Stromal cell of bone marrow (primary cell): Measurements from ENCODE around the gene PLA2G4B.
A peak's percentile ranks its signal among the peaks of the same experiment; 100 is the strongest.
"Not testable (repeated sequence)": the region's sequence is repeated elsewhere in the genome, so short reads cannot be mapped to it uniquely, and the experiment has no call there.

Experiments used
- DNase-seq: peaks from one replicate; pipeline ENCODE4 v3.0.0-alpha.2; 2012; ENCODE audit warnings: low read depth

Gene PLA2G4B

DNA sequence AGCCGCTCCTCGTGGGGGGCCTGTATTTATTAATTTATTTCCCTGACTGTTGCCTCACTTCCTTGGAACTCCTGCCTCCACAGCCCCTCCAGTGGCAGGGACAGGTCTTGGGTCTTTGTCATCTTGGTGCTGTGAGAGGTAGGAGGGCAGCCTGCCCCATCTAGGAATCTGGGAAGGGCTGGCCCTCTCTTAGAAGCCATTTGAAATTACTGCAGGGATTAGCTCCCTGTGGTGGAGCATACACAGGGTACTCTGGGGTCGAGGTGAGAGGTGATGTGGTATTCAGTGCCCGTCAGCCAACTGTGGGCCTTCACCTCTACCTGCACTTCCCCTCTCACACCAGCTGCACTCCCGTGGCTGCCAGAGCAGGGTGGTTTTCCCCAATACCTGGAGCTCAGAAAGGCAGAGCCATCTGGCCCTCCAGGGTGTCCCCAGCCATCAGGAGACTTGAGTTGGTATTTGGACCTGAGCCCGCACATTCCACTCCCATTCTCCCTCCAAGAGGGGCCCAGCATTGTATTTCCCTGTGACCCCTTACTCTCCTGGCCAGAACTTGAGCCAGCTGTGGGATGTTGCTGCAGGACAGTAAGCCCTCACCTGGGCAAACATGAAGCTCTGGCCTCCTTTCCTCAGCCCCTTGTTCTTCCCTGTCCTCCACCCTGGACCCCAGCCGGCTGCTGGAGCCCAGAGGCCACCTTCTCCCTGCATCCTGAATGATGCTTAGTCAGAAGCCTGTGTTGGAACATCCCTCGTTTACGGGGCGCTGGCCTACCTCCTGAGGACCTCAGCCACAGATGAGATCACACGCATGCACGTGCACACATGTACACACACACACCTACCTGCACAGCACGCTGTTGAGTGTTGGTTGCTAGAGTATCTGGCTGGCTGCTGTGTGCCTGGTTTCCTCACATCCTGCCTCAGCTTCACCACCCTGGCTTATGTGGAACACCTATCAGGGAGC, 12.8 kb upstream of the PLA2G4B start:
- no peak for DNase-seq

- no peak for DNase-seq
These were observed 11.3 kb upstream of the PLA2G4B start for GRCh38 chr15:41827290-41827879.

DNA sequence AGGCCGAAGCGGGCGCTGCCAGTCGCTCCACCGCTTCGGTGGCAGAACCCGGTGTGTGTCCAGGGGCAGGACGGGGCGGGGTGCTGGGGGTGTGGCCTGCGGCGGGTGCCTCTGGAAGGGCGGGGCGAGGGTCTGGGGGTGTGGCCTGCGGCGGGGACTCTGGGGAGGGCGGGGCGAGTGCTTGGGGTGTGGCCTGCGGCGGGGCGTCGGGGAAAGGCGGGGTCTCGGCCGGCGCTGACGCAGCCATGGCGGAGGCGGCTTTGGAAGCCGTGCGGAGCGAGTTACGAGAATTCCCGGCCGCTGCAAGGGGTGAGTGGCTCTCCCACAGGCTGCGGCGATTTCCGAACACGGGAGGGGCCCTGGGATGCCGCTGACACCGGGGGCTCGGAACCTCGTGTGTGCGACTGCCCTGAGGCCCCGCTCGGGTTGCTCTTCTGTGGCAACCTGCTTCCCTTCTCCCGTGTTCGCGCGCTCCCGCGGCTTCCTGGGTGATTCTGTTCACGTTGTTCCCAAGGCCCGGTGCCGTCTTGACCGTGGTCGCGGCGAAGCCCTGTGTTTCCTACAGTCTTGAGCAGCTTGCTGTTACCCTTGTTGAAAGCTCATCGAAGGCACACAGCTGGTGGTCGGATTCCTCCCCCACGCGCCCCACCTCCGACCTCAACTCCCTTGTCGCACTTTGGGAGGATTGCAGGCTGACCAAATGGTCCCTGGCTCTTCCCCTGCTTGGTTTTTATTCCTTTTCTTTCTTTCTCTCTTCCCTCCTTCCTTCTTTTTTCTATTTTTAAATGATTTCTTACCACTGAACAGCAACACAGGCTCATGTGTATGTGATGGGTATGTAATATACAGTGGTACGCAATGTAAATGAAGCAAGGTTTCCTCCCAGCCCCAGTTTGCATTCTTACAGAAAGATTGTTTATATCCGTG, 10.5 kb upstream of the PLA2G4B start, which contains the start of gene JMJD7:
JMJD7 (plus strand) TSS at position 213 of the 927 bp plus-strand sequence; CDS start at position 246, 33 bp downstream.
- DNase-seq = peak; percentile 69

DNA sequence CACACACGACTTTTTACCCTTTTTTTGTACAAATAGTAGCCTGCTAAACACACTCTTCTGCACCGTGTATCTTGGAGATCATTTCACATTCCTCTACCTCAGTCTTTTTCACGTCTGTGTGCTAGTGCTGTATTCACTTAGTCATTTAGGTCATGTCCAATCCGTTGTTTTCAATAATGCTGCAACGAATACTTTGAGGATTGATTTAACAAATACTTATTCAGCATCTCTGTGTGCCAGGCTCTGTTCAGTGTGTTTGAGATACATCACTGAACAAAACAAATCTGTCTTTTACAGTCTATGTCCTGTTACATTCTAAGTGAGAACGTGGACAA, 9.9 kb upstream of the PLA2G4B start:
- no peak for DNase-seq

DNA sequence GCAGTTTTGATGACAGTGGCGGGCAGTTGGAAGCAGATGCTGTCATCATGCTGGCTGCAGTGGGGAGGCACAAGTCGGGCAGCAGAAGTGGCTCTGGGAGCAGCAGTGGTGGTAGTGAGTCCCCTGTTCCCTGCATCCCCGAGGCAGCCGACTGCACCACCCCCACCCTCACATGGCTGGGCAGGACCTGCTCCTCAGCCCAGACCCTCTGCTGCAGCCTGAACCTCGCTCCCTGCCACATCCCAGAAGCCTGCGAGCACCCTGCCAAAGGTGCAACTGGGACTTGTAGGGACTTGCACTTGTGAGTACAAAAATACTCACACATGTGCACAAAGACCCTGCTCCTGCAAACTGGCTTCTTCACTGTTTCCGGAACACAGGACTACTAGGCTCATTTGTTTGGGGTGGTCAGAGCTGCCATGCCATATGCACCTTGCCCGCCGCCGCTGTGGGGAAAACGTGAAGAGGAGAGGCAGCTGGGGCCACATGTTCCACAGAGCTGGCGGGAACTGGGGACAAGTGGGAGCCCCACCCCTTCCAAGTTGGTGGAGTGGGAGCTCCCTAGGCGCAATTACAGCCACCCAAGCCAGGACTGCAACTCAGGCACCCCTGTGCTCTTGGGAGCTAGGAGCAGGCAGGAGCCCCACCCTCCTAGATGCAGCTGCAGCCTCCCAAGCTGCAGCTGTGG, 8.5 kb upstream of the PLA2G4B start:
- DNase-seq = no peak

DNA sequence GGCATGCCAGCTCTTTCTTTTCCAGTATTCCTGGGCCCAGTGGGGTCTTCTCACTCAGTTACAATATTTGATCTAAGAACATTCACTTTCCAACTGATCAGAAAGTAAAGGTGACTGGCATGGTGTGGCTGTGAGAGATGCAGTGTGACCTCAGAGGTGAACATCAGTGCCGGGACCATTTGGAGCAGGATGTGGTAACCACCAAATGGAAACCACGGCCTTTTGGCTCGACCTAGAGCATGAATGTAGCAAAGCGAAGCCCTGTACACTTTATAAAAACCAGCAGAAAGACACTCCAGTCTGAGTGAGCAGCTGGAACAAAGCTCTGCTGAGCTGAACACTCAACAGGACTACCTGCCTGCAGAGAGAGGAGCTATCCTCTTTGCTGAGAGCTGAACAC, 7.4 kb upstream of the PLA2G4B start:
- DNase-seq = not testable (repeated sequence)

DNA sequence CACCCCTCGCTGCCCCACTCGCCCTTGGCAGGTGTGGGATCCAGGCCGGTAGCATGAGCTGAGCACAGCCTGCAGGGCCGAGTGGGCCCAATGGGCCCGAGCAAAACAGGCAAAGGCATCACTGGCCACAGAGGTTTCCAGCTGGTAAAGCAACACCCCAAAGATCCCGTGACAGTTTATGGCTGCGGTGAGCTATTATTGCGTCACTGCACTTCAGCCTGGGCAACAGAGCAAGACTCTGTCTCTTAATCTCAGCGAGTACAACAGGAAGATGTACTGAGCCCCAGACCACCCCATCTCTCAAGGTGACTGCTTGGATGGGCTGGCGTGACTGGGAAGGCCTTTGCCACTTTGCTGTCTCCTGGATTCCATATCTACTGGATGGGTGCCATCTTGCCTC, 6.4 kb upstream of the PLA2G4B start:
- DNase-seq = no peak

GRCh38 chr15:41832875-41833274, 5.8 kb upstream of the PLA2G4B start:
- no peak for DNase-seq

GRCh38 chr15:41834096-41834495, 4.6 kb upstream of the PLA2G4B start:
- DNase-seq = no peak

DNA sequence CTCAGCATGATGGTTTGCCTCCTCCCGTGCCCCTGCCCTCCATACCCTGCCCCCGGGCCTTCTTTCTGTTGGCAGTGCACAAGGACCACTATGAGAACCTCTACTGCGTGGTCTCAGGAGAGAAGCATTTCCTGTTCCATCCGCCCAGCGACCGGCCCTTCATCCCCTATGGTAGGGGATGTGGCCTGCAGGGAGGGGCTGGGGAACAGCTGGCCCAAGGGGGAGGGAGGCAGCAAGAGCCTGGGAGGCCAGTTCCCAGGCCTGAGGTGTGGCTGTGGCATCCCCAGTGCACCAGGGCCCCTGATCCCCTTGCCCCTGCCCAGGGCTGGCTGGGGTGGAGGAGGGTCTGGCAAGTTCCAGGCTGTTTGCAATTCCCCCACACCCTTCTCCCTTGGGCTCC, 2.6 kb upstream of the PLA2G4B start:
- no peak for DNase-seq

GRCh38 chr15:41836713-41837454, 1.8 kb upstream of the PLA2G4B start:
- no peak for DNase-seq

GRCh38 chr15:41839781-41840491, 1.3 kb downstream of the PLA2G4B start:
- no peak for DNase-seq

DNA sequence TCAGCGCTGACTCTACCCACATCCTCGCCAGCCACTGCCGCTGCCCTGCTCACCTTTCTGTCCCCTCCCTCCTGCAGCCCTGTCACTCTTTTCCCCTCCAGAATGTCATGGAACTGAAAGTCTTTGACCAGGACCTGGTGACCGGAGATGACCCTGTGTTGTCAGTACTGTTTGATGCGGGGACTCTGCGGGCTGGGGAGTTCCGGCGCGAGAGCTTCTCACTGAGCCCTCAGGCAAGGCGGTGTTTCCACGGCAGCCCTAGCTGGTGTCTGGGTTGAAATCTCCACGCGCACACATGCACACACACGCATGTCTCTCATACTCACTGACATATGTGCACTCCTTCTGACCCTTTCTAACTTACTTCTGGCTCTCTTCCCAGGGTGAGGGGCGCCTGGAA, 2.0 kb downstream of the PLA2G4B start:
- no peak for DNase-seq

GRCh38 chr15:41841131-41841530, 2.5 kb downstream of the PLA2G4B start:
- DNase-seq = no peak

DNA sequence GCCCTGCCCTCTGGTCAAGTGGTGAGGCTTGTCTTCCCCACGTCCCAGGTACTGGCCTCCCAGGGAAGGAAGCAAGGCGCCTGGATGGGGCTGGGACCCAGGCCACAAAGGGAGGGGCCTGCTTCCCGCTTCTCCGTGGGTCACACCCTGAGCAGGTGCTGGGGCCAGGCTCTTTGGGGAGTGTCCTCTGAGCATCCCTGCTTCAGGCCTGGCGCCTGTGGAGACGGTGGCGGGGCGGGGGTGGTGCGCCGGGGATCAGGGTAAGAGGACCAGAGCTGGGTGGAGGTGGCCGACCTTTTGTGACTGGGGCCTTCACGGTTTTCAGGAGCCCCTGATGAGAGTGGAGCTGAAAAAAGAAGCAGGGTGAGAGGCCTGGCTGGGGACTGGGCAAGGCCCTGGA, 3.6 kb downstream of the PLA2G4B start:
- DNase-seq = no peak

DNA sequence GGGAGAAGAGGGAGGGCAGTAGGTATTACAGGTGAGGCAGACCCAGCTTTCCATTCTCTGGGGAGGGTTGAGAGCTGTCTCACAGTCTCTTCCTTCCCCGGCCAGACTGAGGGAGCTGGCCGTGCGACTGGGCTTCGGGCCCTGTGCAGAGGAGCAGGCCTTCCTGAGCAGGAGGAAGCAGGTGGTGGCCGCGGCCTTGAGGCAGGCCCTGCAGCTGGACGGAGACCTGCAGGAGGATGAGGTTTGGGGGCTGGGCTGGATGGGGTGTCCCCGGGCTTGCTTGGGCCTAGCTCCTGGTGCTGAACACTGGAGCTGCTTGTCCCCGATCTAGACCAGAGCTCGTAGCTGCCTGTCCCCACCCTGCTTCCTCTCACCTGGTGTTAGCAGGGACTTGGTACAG, 4.9 kb downstream of the PLA2G4B start:
- DNase-seq = no peak

GRCh38 chr15:41844814-41845213, 6.2 kb downstream of the PLA2G4B start:
- no peak for DNase-seq

DNA sequence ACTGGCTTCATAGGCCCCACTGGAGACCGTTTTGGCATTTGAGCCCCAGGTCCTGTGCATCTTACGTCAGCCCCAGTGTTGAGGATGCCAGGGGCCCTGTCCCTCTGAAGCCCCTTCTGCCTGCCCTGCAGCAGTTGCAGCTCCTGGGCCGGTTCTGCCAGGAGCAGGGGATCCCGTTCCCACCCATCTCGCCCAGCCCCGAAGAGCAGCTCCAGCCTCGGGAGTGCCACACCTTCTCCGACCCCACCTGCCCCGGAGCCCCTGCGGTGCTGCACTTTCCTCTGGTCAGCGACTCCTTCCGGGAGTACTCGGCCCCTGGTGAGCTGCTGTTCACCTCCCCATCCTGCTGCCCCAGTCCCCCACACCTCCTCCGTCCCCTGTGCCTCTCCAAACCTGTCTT, 8.6 kb downstream of the PLA2G4B start:
- no peak for DNase-seq

DNA sequence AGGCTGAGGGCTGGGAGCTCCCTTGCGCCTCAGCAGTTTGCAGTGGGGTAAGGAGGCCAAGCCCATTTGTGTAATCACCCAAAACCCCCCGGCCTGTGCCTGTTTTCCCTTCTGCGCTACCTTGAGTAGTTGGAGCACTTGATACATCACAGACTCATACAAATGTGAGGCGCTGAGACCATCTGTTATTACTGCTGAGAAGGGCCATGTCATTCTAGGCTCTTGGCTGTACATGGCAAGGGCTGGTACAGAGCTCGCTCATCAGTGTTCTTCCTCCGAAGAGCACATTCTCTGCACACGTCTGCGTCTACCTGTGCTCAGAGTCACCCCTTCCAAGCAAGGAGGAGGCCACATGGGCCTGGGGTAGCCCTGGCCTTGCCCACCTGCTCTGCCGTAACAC, 9.3 kb downstream of the PLA2G4B start:
- DNase-seq = no peak

GRCh38 chr15:41848631-41849030, 10.0 kb downstream of the PLA2G4B start:
- DNase-seq = no peak
